HG02973 (cell line): ENCODE measurements around the gene METTL18.

Source experiments
- ATAC-seq: cut with Tn5 transposase; IDR thresholded peaks from one replicate; pipeline ENCODE4 v1.9.1; 2021; ENCODE audit warnings: moderate library complexity; ENCODE audit not compliant: unreplicated experiment

The METTL18 gene

GRCh38 chr1:169786974-169787373 is 7.7 kb downstream of the METTL18 start:
- no peak for ATAC-seq

DNA sequence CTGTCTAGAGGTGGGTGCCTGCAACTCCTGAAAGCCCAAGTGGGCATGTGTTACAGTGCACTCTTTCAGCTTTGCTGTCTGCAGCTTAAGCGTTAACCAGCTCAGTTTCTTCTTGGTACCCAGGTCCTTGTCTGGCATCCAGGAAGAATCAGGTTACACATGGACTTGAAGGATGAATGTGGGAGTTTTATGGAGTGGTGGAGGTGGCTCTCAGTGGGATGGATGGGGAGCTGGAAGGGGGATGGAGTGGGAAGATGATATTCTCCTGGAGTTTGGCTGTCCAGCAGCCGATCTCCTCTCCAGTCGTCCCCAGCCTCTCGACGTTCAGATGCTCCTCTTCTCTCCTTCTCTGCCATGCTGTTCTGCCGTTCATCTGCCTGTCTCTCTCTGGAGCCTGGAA is 9.4 kb downstream of the METTL18 start:
- no peak for ATAC-seq

DNA sequence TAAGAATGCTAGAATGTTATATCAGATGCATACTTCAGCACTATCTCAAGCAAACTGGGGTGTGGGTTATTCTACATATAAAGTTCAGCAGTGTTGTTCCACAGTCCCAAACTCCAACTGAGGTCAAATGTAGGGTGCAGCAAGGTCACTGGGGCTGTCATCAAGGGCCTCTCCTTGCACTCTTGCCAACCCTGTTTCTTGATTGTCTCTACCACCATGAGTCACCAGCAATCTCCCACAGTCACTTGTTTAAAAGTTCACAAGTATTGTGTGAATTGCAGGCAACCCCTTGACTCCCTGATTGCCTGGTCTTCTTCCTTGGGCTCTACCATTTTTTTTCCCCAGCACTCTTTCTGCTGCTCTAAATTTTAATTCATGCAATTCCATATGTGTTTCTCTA is 10.6 kb downstream of the METTL18 start:
- no peak for ATAC-seq

DNA sequence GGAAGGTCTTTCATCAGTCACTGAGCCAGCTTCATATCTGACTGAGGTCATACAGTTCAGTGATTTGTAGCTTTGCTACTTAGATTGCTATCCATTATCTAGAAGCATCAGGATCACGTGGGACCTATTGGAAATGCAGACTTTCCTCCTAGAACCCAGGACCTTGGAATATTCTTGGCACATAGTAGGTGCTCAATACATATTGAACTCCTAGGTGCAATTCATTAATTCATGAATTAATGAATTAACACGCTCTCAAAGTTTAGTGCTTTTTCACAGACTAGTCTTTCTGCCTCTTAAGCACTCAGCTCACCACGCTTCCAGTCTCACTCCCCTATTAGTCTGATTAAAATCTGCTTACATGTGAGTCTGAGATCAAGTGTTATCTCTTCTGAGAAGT is 12.1 kb downstream of the METTL18 start:
- no peak for ATAC-seq

DNA sequence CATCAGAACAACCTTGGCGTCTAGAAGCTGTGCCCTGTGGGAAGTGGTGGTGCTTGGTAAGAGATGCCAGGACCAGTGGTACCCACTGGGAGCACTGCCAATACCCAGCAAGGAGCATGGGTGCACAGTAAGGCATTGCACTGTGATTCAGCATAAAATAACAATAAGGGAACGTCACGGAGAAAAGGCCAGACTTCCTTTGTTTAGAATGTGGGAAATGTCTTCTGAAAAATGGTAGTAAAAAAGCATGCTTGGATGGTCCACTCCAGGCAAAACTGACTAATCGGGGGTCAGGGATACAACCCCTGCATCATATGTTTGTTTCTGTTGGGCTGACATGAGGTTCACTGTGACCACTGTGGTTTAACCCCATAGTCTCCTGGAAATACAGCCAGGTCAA is 14.7 kb downstream of the METTL18 start:
- no peak for ATAC-seq

- no peak for ATAC-seq
Observed at GRCh38 chr1:169779150-169779549, 15.6 kb downstream of the METTL18 start.

- no peak for ATAC-seq
Observed at GRCh38 chr1:169776440-169776839, 18.3 kb downstream of the METTL18 start.

- no peak for ATAC-seq
Observed at GRCh38 chr1:169768161-169768560, 26.5 kb downstream of the METTL18 start.

- no peak for ATAC-seq
Observed at GRCh38 chr1:169765580-169766331, 29.0 kb downstream of the METTL18 start.

DNA sequence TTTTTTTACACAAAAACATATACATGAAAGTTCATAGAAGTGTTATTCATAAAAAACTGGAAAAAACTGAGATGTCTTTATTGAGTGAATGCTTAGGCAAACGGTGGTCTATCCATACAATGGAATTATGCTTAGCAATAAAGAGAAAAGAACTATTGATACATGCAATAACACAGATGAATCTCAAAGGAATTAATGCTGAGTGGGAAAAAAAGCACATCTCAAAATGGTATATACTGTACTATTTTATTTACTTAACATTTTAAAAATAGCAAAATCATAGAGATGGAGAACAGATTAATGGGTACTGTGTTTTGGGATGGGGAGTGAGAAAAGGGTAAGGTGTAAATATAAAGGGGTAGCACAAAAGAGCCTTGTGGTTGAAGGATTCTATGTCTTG is 29.8 kb downstream of the METTL18 start:
- no peak for ATAC-seq

DNA sequence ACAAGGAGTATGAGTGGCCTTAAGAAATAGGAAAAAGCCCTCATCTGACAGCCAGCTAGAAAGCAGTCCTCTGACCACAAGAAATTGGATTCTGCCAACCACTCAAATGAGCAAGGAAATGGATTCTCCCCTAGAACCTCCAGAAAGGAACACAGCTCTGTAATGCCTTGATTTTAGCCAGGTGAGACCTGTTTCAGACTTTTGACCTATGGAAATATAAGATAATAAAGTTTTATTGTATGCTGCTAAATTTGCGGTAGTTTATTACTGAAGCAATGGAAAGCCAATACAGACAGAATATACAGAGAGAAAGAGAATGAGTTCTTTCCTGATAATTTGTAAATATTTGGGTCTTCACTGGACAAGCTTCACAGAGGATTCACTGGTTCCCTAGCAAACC is 32.0 kb downstream of the METTL18 start:
- ATAC-seq, result no peak

- ATAC-seq, result no peak
Observed at GRCh38 chr1:169759038-169759437, 35.7 kb downstream of the METTL18 start.

DNA sequence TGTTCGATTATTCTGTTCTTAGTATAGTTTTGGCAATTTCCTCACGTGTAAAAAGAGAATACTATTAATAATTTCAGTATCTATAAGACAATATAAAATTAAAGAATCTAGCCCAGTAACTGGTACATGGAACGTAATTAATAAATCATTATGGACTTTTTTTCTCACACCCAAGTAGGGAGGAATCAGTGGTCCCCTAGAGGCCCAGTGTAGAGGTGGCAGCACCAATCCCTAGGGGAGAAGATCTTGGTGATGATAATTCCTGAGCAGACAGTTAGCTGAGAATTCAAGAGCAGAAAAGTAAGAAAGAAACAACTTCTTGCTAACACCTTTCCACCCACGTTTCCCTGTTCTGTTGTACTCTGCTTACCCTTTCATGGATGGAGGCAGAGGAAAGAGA is 41.2 kb downstream of the METTL18 start:
- no peak for ATAC-seq

DNA sequence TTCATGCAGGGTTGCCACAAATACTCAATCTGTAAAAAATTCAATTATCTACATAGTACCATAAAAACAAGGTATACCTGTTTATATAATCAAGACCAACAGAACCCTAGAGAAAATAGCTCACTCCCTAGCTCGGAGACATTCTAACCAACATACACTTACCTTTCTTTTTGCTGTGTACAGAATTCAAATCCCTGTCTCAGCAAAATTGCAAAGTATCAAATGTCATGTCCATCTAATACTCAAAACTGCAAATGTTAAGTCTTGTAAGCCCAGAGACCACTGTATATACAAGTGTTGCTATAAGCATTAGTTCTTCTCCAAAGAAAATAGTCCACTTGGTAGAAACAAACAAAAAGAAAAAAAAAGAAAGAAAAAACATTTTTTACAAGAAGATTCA is 44.7 kb downstream of the METTL18 start:
- no peak for ATAC-seq

DNA sequence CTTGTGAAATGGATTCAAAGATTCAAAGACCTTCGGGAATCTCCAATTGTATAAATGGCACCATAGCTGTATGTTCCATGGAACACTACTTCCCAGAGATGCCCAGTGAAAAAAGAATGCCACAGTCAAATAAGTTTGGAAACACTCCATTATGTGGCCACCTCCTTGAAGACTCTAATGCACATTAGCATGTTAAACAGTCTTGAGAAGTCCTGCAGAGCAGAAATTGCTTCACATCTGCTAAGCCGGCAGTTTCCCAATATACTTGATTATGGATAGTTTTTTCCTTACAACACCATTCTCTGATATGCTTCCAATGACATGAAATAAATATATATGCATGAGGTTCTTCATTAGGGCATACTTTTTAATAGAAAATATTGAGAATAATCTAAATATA is 48.2 kb downstream of the METTL18 start:
- ATAC-seq, result no peak

GRCh38 chr1:169745015-169745861 is 49.5 kb downstream of the METTL18 start:
- no peak for ATAC-seq
